Measurements from ENCODE around the gene PRKCH. TPM values are rescaled to one million over a fixed set of nuclear protein-coding genes. Genes with fewer than 3 reads are reported as not detected.

PRKCH gene
- total and polyA plus RNA-seq, 2 donors (not counting 3 experiments of a cell fraction or from before 2014, with no cell fraction given) = 97.7 to 103 TPM

DNA sequence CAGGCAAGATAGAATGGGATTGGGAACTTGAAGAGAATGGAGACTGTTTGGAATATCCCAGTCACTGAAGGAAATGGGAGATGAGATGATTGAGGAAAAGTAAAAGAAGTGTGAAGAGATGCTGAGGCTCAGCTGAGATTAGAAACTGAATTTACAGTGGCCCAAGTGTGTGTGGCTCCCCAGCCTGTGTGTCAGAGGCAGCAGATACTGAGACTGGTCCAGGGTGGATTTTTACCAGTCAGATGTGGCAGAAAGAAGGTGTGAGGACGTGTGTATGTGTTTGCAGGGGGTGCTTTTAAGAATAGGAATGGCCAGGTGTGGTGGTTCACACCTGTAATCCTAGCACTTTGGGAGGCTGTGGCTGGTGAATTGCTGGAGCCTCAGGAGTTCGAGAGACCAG lies 42.9 kb downstream of the PRKCH start:
- H3K79me2 ChIP-seq (ENCODE audit: control insufficient read depth, insufficient read depth, low read length) = peaks cover 87% of the 10 kb centered on the region
- no peak for FAIRE-seq
- H3K9me1 ChIP-seq (replicated peaks; ENCODE audit: control insufficient read depth, extremely low read depth, insufficient read depth, low read length) = no peaks in the 10 kb centered on the region
- H3K4me3 ChIP-seq (replicated peaks in 1 of 3; ENCODE audit: insufficient read depth in 1 of 3, low read depth in 1 of 3, low read length in 3 of 3) = no peak overlapping the region
- ChIA-PET CTCF (no interaction called here), POLR2A (no interaction called here)
- H4K20me1 ChIP-seq (replicated peaks; ENCODE audit: control insufficient read depth, extremely low read depth, insufficient read depth, low read length) = no peaks in the 10 kb centered on the region
- H3K9ac ChIP-seq (replicated peaks; ENCODE audit: extremely low read depth, insufficient read depth, low read length) = no peak overlapping the region
- no peak overlapping the region for H3K27ac ChIP-seq (ENCODE audit: insufficient read depth, low read depth, low read length)
- H3K27me3 ChIP-seq (ENCODE audit: control insufficient read depth in 2 of 2, insufficient read depth in 2 of 2, low read length in 2 of 2) = no peaks in the 10 kb centered on the region
- dilution Hi-C loops (cut with MboI; ENCODE audit: extremely low pct_ligation_motif_present, low sequenced_read_pairs) = no loop called here
- TF ChIP-seq EZH2 (IDR thresholded peaks at IDR 0.05; ENCODE audit: borderline replicate concordance, low read depth, low read length, severe bottlenecking) (no peak), POLR2AphosphoS5 (IDR thresholded peaks at IDR 0.05; ENCODE audit: insufficient read depth, low read depth, low read length) (no peak), MYC (IDR thresholded peaks at IDR 0.05; ENCODE audit: low read depth, low read length) (no peak)
- H3K4me2 ChIP-seq (ENCODE audit: insufficient read depth, low read length) = no peak overlapping the region
- no TSS peak for BruUV-seq (replicated peaks)
- intact Hi-C loops (cut with micrococcal nuclease) = loop anchor here (2.0 kb wide), 2 partner anchors 25 to 93 kb away; no protein-coding TSS in a partner anchor
- H3K9me3 ChIP-seq (replicated peaks; ENCODE audit: control insufficient read depth, insufficient read depth, low read length) = no peaks in the 10 kb centered on the region
- no peak overlapping the region for H2AFZ ChIP-seq (ENCODE audit: low read depth, low read length)
- peaks cover 53% of the 10 kb centered on the region for H3K4me1 ChIP-seq (ENCODE audit: control insufficient read depth, extremely low read depth, insufficient read depth, low read length)
- DNase-seq (ENCODE audit: low read depth, low spot score) = no peak
- no peaks in the 10 kb centered on the region for H3K36me3 ChIP-seq (ENCODE audit: control insufficient read depth in 2 of 2, extremely low read depth in 1 of 2, insufficient read depth in 2 of 2, low read length in 2 of 2)

DNA sequence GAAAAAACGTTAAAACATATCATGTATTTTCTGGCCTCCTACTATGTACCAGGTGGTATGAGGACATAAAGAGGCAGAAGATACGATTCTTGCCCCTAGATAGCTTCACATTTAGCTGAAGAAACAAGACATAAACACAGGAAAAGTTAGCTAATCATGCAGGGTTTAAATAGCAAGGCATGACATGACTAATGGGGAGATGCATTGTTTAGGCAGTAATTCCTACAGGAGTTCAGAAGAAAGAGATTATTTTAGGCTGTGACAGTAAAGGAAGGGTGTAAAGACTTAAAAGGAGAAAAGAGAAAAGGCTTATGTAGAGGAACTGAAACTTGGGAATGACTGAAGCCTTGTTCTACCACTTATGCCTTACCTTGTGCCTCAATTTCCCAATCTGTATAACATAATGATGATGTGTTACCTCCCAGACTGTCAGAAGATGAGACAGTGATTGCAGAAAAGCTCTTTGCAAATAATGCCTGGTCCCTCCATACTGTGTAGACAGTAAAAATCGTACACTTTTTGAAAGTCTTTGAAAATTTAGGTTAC lies 44.4 kb downstream of the PRKCH start:
- H3K9me1 ChIP-seq (replicated peaks; ENCODE audit: control insufficient read depth, extremely low read depth, insufficient read depth, low read length) = no peaks in the 10 kb centered on the region
- peak overlapping the region; percentile 36 for H3K27ac ChIP-seq (ENCODE audit: insufficient read depth, low read depth, low read length)
- H3K4me1 ChIP-seq (ENCODE audit: control insufficient read depth, extremely low read depth, insufficient read depth, low read length) = peaks cover 48% of the 10 kb centered on the region
- peaks cover 85% of the 10 kb centered on the region for H3K79me2 ChIP-seq (ENCODE audit: control insufficient read depth, insufficient read depth, low read length)
- no TSS peak for BruUV-seq (replicated peaks)
- POLR2A ChIA-PET = no interaction called here
- CTCF ChIA-PET = interaction anchor here (0.6 to 1.0 kb wide), 3 partner anchors 9 to 18 kb away, joined by 3 to 5 read pairs (median 3); no protein-coding TSS in a partner anchor
- no peaks in the 10 kb centered on the region for H3K9me3 ChIP-seq (replicated peaks; ENCODE audit: control insufficient read depth, insufficient read depth, low read length)
- DNase-seq (ENCODE audit: low read depth, low spot score) (peak; percentile 78), FAIRE-seq (peak; percentile 84)
- peak overlapping the region; percentile 38 for H3K9ac ChIP-seq (replicated peaks; ENCODE audit: extremely low read depth, insufficient read depth, low read length)
- no peak overlapping the region for H2AFZ ChIP-seq (ENCODE audit: low read depth, low read length)
- dilution Hi-C loops (cut with MboI; ENCODE audit: extremely low pct_ligation_motif_present, low sequenced_read_pairs) = no loop called here
- TF ChIP-seq EZH2 (IDR thresholded peaks at IDR 0.05; ENCODE audit: borderline replicate concordance, low read depth, low read length, severe bottlenecking) = no peak
- no peak for TF ChIP-seq POLR2A (IDR thresholded peaks at IDR 0.05; ENCODE audit: low read depth, low read length)
- TF ChIP-seq FOS (IDR thresholded peaks at IDR 0.05; ENCODE audit: borderline replicate concordance, insufficient read depth, low read length) = peak; percentile 24
- TF ChIP-seq, protein P1, sequence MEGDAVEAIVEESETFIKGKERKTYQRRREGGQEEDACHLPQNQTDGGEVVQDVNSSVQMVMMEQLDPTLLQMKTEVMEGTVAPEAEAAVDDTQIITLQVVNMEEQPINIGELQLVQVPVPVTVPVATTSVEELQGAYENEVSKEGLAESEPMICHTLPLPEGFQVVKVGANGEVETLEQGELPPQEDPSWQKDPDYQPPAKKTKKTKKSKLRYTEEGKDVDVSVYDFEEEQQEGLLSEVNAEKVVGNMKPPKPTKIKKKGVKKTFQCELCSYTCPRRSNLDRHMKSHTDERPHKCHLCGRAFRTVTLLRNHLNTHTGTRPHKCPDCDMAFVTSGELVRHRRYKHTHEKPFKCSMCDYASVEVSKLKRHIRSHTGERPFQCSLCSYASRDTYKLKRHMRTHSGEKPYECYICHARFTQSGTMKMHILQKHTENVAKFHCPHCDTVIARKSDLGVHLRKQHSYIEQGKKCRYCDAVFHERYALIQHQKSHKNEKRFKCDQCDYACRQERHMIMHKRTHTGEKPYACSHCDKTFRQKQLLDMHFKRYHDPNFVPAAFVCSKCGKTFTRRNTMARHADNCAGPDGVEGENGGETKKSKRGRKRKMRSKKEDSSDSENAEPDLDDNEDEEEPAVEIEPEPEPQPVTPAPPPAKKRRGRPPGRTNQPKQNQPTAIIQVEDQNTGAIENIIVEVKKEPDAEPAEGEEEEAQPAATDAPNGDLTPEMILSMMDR (IDR thresholded peaks at IDR 0.05; ENCODE audit: extremely low read depth in 1 of 2, insufficient read depth in 1 of 2, low read depth in 1 of 2, low read length in 2 of 2) = no peak
- no peak for TF ChIP-seq POLR2AphosphoS5 (IDR thresholded peaks at IDR 0.05; ENCODE audit: insufficient read depth, low read depth, low read length)
- TF ChIP-seq, protein P2, sequence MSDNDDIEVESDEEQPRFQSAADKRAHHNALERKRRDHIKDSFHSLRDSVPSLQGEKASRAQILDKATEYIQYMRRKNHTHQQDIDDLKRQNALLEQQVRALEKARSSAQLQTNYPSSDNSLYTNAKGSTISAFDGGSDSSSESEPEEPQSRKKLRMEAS (IDR thresholded peaks at IDR 0.05; ENCODE audit: insufficient read depth, insufficient read length) = no peak
- no peak for TF ChIP-seq MYC (IDR thresholded peaks at IDR 0.05; ENCODE audit: low read depth, low read length)
- peak; percentile 41 for TF ChIP-seq JUN (IDR thresholded peaks at IDR 0.05; ENCODE audit: borderline replicate concordance, insufficient read depth, insufficient read length, low read depth)
- TF ChIP-seq GATA2 (IDR thresholded peaks at IDR 0.05; ENCODE audit: insufficient read depth, insufficient read length, low read depth, low read length) = no peak
- peaks cover 3% of the 10 kb centered on the region for H4K20me1 ChIP-seq (replicated peaks; ENCODE audit: control insufficient read depth, extremely low read depth, insufficient read depth, low read length)
- intact Hi-C loops (cut with micrococcal nuclease) = loop anchor here (1.0 to 2.0 kb wide), 3 partner anchors 19 to 91 kb away; no protein-coding TSS in a partner anchor
- H3K4me2 ChIP-seq (ENCODE audit: insufficient read depth, low read length) = peak overlapping the region; percentile 53
- no peaks in the 10 kb centered on the region for H3K36me3 ChIP-seq (ENCODE audit: control insufficient read depth in 2 of 2, extremely low read depth in 1 of 2, insufficient read depth in 2 of 2, low read length in 2 of 2)
- no peaks in the 10 kb centered on the region for H3K27me3 ChIP-seq (ENCODE audit: control insufficient read depth in 2 of 2, insufficient read depth in 2 of 2, low read length in 2 of 2)
- peak overlapping the region in 1 of 3 experiments; percentile 20 for H3K4me3 ChIP-seq (replicated peaks in 1 of 3; ENCODE audit: insufficient read depth in 1 of 3, low read depth in 1 of 3, low read length in 3 of 3)
